Pancreas (tissue), 10 donors: Measurements from ENCODE around the gene TRIM47. TPM values are rescaled to one million over a fixed set of nuclear protein-coding genes. Genes with fewer than 3 reads are reported as not detected.

Source experiments
- ATAC-seq, 4 donors: fragments of 200-7000 bp; cut with Tn5 transposase; one replicate each; pipeline versions ENCODE4 v1.8.0 to v1.9.1; 2020; ENCODE audit warnings: mild to moderate bottlenecking in 4 of 4, moderate library complexity in 4 of 4
- DNase-seq, 6 donors: peaks; one replicate each; pipeline ENCODE4 v3.0.0-alpha.2; 2020
- FAIRE-seq: peaks from 2 replicates; lab custom pipeline; 2012; peaks lifted over from hg19 to GRCh38; lab: Jason Lieb, UNC
- H3K27ac ChIP-seq, 4 donors: fragments of 200-600 bp; sonication (generic); 1 replicate in 3 of 4; 2 replicates in 1 of 4; pipeline versions ENCODE4 v1.5.0 to v1.8.0; 2020
- H3K27me3 ChIP-seq, 4 donors: fragments of 200-600 bp; one replicate each; pipeline ENCODE4 v1.8.0; 2021
- H3K36me3 ChIP-seq, 3 donors: fragments of 200-600 bp; sonication (generic) in 1 of 3; one replicate each; pipeline versions ENCODE4 v1.5.0 to v1.8.0; 2020 to 2021
- H3K4me1 ChIP-seq, 3 donors: fragments of 200-600 bp; one replicate each; pipeline ENCODE4 v1.8.0; 2021
- H3K4me3 ChIP-seq, 4 donors: fragments of 200-600 bp; sonication (generic) in 2 of 4; one replicate each; pipeline versions ENCODE4 v1.5.0 to v1.8.0; 2020 to 2021
- H3K9me3 ChIP-seq, 4 donors: fragments of 200-600 bp; one replicate each; pipeline ENCODE4 v1.8.0; 2021
- WGBS, 2 donors: extraction: QIAGEN DNeasy Blood & Tissue Kit; methylation state at CpG; one replicate each; pipeline ENCODE4 v1.1.7; 2013; 5-methylcytosine and 5-hydroxymethylcytosine counted together
- intact Hi-C, 3 donors: fragments of 100-400 bp; cut with DNase I; formaldehyde crosslinking; loops; one replicate each; pipeline versions ENCODE4 v1.11.1 to v1.14.2; 2022
- polyA plus RNA-seq, 2 donors: library from polyadenylated mRNA; stranded (reverse); fragments of 200-250 nt; gene quantifications; one replicate each; pipeline ENCODE4 v1.2.3, GENCODE V29; 2013
- total RNA-seq, 6 donors: library from RNA; stranded (reverse); fragmentation: NEBNext Ultra II Directional in 4 of 6; extraction: Animal tissue kit (Norgen Biotek cat#: 25700) in 4 of 6; gene quantifications; one replicate each; pipeline versions ENCODE4 v1.2.1 to v1.2.4, GENCODE V29; 2021 to 2023
- TF ChIP-seq, protein P1 (sequence below), 4 donors: fragments of 200-600 bp; sonication (generic) in 3 of 4; IDR thresholded peaks; one replicate each; pipeline versions ENCODE4 v1.5.0 to v1.8.0; 2021; ENCODE audit warnings: antibody characterized with exemption in 4 of 4
- donor health status: healthy with polysubstance abuse.
- donor health status: DM: no; HTN: no; CAD: no; lungs with moderate emphysema.
- donor health status: DM: no; HTN: no; CAD: no.
- donor health status: control.
- donor health status: control.
- donor health status: Bipolar disorder and iron deficiency.
- donor health status: DM: yes; HTN: yes; CAD: no.
- donor health status: DM: no; HTN: no; CAD: no.
- donor health status: DM: no; HTN: no; CAD: no.
- donor health status: DM: yes; HTN: yes; CAD: no.

Gene TRIM47
- total and polyA plus RNA-seq, 8 donors, result 4.2 to 58.2 (median 28.9) TPM

DNA sequence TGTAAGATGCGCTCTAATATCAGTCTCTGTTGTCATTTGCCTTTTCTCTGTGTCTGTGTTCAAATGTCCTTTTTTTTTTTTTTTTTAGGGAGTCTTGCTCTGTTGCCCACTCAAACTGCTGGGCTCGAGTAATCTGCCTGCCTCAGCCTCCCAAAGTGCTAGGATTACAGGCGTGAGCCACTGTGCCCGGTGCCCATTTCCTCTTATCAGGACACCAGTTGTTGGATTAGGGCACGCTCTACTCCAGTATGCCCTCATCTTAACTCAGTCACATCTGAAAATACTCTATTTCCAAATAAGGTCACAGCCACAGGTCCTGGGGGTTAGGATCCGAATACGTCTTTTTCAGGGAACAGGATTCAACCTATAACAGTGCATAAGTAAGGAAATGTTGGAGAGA, 1.9 kb upstream of the TRIM47 start:
- Histone ChIP-seq H3K27me3 (no peaks in the 10 kb centered on the region), H3K4me3 (no peak overlapping the region), H3K9me3 (no peaks in the 10 kb centered on the region), H3K4me1 (peaks cover 6 to 18% (median 17%) of the 10 kb centered on the region in 3 donors), H3K27ac (no peak overlapping the region), H3K36me3 (no peaks in the 10 kb centered on the region)
- WGBS, 2 donors, result 73 to 83% methylated on average over 7 of the region's 7 CpGs
- TF ChIP-seq, protein P1, sequence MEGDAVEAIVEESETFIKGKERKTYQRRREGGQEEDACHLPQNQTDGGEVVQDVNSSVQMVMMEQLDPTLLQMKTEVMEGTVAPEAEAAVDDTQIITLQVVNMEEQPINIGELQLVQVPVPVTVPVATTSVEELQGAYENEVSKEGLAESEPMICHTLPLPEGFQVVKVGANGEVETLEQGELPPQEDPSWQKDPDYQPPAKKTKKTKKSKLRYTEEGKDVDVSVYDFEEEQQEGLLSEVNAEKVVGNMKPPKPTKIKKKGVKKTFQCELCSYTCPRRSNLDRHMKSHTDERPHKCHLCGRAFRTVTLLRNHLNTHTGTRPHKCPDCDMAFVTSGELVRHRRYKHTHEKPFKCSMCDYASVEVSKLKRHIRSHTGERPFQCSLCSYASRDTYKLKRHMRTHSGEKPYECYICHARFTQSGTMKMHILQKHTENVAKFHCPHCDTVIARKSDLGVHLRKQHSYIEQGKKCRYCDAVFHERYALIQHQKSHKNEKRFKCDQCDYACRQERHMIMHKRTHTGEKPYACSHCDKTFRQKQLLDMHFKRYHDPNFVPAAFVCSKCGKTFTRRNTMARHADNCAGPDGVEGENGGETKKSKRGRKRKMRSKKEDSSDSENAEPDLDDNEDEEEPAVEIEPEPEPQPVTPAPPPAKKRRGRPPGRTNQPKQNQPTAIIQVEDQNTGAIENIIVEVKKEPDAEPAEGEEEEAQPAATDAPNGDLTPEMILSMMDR (IDR thresholded peaks at IDR 0.05), result no peak
- intact Hi-C loops, result no loop called here
- DNase-seq, result no peak
- no peak for FAIRE-seq
- ATAC-seq, result no peak

DNA sequence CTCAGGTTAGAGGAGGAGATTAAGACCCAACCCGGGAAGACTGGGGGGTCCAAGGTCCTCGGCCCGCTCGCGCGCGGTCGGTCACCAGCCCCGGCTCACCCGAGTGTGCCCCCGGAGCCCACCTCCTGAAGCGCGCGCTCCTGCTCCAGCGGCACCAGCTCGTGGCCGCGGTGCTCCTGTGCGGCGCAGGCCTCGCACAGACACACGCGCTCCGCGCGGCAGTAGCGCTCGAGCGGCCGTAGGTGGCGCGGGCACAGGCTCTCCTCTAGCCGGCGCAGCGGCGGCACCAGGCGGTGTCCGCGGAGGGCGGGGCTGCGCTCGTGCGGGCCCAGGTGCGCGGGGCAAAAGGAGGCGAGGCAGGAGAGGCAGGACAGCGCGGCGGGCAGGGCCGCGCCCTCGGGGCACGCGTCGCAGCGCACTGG, 618 bp downstream of the TRIM47 start:
- TF ChIP-seq, protein P1 (IDR thresholded peaks at IDR 0.05), result peak; percentile 20 to 38 (median 28)
- no peak for FAIRE-seq
- Histone ChIP-seq H3K9me3 (no peaks in the 10 kb centered on the region), H3K27ac (peak overlapping the region; percentile 75 to 98 (median 86)), H3K4me1 (peaks cover 6 to 26% (median 21%) of the 10 kb centered on the region in 3 donors), H3K27me3 (no peaks in the 10 kb centered on the region), H3K4me3 (peak overlapping the region; percentile 34 to 75 (median 54)), H3K36me3 (no peaks in the 10 kb centered on the region)
- intact Hi-C loops, result no loop called here
- peak; percentile 49 to 80 (median 70) for ATAC-seq
- 1% methylated on average over 44 to 56 of the region's 56 CpGs for WGBS, 2 donors
- DNase-seq, result peak; percentile 68 to 91 (median 81)

DNA sequence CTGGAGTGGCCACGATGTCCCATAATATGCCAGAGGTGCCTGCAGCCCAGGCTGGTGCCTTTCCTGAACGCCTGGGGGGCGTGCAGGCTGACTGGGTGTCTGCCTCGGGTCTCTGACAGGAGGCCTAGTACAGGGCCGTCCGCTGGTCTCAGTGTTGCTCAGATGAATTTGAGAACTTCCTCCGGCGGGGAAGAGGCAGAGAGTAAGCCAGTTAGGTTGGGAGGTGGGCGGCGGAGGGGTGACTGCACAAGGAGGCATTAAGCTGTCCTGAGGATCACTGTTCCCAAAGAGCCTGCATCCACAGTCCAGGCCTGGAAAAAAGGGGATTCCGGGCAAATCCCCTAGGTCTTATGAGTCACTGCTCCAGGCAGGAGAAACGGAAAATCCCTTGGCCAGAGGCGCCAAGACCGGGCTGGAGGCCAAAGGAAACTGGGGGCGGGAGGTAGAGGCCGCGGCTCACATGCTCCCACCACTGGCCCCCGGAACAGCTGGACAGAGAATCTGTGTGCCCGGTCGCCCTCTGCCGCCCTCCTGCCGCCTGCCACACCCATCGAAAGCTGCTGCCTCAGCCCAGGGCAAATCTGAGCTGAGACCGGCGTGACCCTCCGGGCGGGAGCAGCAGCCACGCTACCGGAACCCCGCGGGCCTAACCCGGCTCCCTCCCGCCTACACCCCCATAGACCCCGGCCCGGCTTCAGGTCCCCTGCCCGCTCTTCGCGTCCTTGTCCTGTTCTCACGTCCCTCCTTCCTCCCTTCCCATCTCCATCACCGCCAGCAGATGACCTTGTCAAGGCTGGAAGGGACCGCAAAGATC, 1.2 kb downstream of the TRIM47 start:
- intact Hi-C loops, result no loop called here
- Histone ChIP-seq H3K4me3 (peak overlapping the region; percentile 34 to 75 (median 54)), H3K36me3 (no peaks in the 10 kb centered on the region), H3K27me3 (no peaks in the 10 kb centered on the region), H3K4me1 (peaks cover 6 to 29% (median 27%) of the 10 kb centered on the region in 3 donors), H3K27ac (peak overlapping the region; percentile 75 to 98 (median 86)), H3K9me3 (no peaks in the 10 kb centered on the region)
- 16 to 17% methylated on average over 41 of the region's 41 CpGs for WGBS, 2 donors
- DNase-seq (peak; percentile 86 to 94 (median 90)), ATAC-seq (peak; percentile 48 to 70 (median 56)), FAIRE-seq (no peak)
- TF ChIP-seq, protein P1 (IDR thresholded peaks at IDR 0.05), result no peak

DNA sequence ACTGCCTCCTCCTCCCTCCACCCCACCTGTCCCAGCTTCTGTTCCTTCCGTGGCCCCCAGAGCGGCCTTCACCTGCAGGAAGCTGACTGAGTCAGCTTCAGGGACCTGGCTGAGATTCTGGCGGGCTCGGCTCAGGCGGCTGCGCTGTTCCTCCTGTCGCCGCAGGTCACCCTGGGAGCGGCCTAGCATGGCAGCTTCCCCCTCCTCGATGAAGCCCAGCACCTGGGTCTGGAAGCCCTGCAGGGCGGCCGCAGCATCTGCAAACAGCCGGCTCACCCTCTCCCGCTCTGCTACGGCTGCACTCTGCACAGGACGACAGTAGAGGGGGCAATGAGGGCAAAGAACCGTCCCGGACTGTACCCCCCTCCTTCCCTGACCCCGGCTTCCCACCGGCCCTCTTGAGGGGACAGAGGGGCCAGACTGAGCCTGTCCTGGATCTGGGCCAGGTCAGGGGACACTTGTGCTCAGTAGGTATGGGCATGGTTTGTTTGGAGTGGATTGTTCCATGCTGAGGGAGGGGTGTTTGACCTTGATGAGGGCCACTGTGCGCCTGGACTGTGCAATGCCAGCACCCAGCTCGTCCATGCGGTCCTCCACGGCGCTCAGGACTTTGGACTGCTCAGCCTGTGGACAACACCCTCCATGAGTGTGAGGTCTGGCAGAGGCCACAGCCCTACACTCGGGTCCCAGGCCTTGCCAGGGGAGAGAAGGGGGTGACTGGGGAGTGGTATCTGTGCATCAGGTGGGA, 2.0 kb downstream of the TRIM47 start:
- TF ChIP-seq, protein P1 (IDR thresholded peaks at IDR 0.05), result no peak
- H3K4me1 ChIP-seq, result peaks cover 6 to 29% (median 27%) of the 10 kb centered on the region in 3 donors
- no peak for FAIRE-seq
- H3K27me3 ChIP-seq, result no peaks in the 10 kb centered on the region
- no peaks in the 10 kb centered on the region for H3K9me3 ChIP-seq
- peak overlapping the region in 3 of 4 donors; percentile 51 to 75 (median 56) for H3K4me3 ChIP-seq
- 40 to 41% methylated on average over 26 of the region's 26 CpGs for WGBS, 2 donors
- DNase-seq, result peak; percentile 72 to 92 (median 88)
- peak; percentile 6 to 74 (median 46) for ATAC-seq
- peak overlapping the region; percentile 75 to 98 (median 86) for H3K27ac ChIP-seq
- intact Hi-C loops, result no loop called here
- no peaks in the 10 kb centered on the region for H3K36me3 ChIP-seq
